Measurements from ENCODE around the gene PDGFD.

PDGFD gene

GRCh38 chr11:104159356-104159755 is 4.6 kb downstream of the PDGFD start:
- no peak overlapping the region for H3K4me3 ChIP-seq
- TF ChIP-seq, protein P1, sequence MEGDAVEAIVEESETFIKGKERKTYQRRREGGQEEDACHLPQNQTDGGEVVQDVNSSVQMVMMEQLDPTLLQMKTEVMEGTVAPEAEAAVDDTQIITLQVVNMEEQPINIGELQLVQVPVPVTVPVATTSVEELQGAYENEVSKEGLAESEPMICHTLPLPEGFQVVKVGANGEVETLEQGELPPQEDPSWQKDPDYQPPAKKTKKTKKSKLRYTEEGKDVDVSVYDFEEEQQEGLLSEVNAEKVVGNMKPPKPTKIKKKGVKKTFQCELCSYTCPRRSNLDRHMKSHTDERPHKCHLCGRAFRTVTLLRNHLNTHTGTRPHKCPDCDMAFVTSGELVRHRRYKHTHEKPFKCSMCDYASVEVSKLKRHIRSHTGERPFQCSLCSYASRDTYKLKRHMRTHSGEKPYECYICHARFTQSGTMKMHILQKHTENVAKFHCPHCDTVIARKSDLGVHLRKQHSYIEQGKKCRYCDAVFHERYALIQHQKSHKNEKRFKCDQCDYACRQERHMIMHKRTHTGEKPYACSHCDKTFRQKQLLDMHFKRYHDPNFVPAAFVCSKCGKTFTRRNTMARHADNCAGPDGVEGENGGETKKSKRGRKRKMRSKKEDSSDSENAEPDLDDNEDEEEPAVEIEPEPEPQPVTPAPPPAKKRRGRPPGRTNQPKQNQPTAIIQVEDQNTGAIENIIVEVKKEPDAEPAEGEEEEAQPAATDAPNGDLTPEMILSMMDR (IDR thresholded peaks at IDR 0.05): no peak
- no peak overlapping the region for H3K27ac ChIP-seq
- DNase-seq (ENCODE audit: low spot score): no peak

GRCh38 chr11:104155375-104155774 is 8.6 kb downstream of the PDGFD start:
- DNase-seq (ENCODE audit: low spot score): no peak
- TF ChIP-seq, protein P1 (IDR thresholded peaks at IDR 0.05): no peak
- Histone ChIP-seq H3K4me3 (no peak overlapping the region), H3K27ac (no peak overlapping the region)

DNA sequence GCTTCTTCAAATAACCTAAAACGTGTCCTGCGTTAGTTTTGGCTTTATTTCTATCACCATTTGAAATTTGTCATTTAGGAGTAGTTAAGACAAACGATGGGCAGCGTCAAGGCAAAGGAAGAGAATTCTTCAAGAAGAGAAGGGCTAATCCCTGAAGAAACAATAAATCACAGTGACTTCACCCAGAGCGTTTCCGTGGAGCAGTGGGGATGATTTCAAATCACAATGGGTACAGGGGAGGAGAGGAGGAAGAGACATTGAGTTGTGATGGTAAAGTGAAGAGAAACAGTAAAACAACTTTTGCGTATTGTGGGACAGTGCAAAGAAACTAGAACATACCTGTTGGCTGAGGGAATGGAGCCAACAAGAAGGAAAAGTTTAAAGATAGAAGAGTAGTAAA is 9.7 kb downstream of the PDGFD start:
- TF ChIP-seq, protein P1 (IDR thresholded peaks at IDR 0.05): no peak
- Histone ChIP-seq H3K4me3 (no peak overlapping the region), H3K27ac (no peak overlapping the region)
- no peak for DNase-seq (ENCODE audit: low spot score)

DNA sequence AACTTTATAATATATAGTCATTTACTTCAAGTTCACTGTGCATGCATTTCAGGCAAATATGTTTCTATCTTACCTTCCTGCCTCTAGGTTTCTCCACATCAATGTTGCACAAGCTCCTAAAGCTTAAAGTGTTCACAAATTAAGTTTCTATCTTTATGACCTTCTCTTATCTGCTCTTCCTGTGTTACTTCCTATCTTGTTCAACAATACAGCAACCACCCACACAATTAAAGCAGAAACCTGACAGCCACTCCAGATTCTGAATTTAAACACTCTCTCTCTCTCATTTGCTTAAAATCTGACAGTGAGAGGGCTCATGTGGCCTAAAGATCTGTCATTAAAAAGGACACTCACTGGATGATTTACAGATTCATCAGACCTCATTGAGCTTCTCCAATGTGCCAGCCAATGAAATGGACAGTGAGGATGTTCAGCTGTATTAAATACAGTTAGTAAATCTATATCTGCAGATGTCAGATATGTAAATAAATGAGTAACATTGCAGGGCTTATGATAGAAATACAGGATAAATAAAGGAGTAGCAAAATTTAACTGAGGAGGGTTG is 10.9 kb downstream of the PDGFD start:
- Histone ChIP-seq H3K4me3 (no peak overlapping the region), H3K27ac (no peak overlapping the region)
- TF ChIP-seq, protein P1 (IDR thresholded peaks at IDR 0.05): no peak
- DNase-seq (ENCODE audit: low spot score): no peak

DNA sequence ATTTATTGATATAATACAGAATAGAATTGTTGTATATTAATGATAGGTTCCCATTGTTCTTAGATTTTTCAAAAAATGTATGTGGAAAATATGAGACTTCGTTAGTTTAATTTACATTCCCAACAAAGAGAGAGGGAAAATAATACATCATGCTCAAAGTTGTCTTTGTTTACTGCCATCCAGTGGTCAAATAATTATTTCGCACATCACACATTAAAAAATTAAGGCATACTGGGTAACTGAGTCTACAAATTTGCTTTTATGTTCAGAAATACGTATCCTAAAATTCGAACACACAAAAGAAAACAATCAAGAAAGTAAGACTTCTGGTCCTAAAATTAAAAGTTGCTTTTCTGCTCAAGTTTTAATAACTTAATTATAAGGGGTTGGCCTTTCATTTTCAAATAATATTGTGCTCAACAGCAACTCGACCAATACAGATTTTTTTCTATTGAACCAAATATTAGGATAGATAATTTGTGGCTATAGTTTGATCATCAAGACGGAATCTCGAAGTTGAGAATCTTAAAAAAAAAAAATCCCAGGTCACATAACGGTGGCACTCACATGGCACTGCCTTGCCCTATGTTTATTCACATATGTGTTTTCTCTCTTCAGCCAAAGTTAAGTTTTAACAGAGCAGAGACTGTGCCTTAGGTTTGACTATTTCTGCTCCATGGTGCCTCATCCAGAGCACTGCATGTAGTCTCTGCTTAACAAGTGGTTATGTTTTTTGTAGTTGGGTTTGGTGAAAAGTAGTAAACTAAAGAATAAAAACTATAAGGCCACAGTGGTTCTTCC is 12.3 kb downstream of the PDGFD start:
- TF ChIP-seq, protein P1 (IDR thresholded peaks at IDR 0.05): no peak
- Histone ChIP-seq H3K4me3 (no peak overlapping the region), H3K27ac (no peak overlapping the region)
- DNase-seq (ENCODE audit: low spot score): no peak

- TF ChIP-seq, protein P1 (IDR thresholded peaks at IDR 0.05): no peak
- H3K27ac ChIP-seq: no peak overlapping the region
- no peak for DNase-seq (ENCODE audit: low spot score)
- H3K4me3 ChIP-seq: no peak overlapping the region
Measured at GRCh38 chr11:104148706-104149105, 15.2 kb downstream of the PDGFD start.

GRCh38 chr11:104148074-104148473 is 15.9 kb downstream of the PDGFD start:
- Histone ChIP-seq H3K27ac (no peak overlapping the region), H3K4me3 (no peak overlapping the region)
- no peak for DNase-seq (ENCODE audit: low spot score)
- TF ChIP-seq, protein P1 (IDR thresholded peaks at IDR 0.05): no peak
